Measurements from ENCODE around the gene PJA1.
A peak's percentile ranks its signal among the peaks of the same experiment; 100 is the strongest.

The PJA1 gene

GRCh38 chrX:69165087-69165651, at the start of gene PJA1:
Gene PJA1, minus strand, starts transcription at chrX:69165453. Its CDS starts 2,380 bp downstream, at chrX:69163073.
- peak; percentile 51 for DNase-seq

- no peak for DNase-seq
These were observed 49.2 kb upstream of the PJA1 start for GRCh38 chrX:69214463-69214862.

- DNase-seq: no peak
These were observed 46.4 kb upstream of the PJA1 start for GRCh38 chrX:69211701-69212100.

GRCh38 chrX:69210581-69210980, 45.3 kb upstream of the PJA1 start:
- DNase-seq: no peak

- DNase-seq: no peak
These were observed 42.0 kb upstream of the PJA1 start for GRCh38 chrX:69207216-69207615.

GRCh38 chrX:69203638-69204037, 38.4 kb upstream of the PJA1 start:
- DNase-seq: no peak

GRCh38 chrX:69197690-69198089, 32.4 kb upstream of the PJA1 start:
- DNase-seq: no peak

GRCh38 chrX:69196666-69197065, 31.4 kb upstream of the PJA1 start:
- DNase-seq: no peak

- DNase-seq: no peak
These were observed 30.6 kb upstream of the PJA1 start for GRCh38 chrX:69195810-69196209.

GRCh38 chrX:69195192-69195591, 29.9 kb upstream of the PJA1 start:
- no peak for DNase-seq

- no peak for DNase-seq
These were observed 27.4 kb upstream of the PJA1 start for GRCh38 chrX:69192603-69193002.

- no peak for DNase-seq
These were observed 24.5 kb upstream of the PJA1 start for GRCh38 chrX:69189576-69190371.

- DNase-seq: no peak
These were observed 21.4 kb upstream of the PJA1 start for GRCh38 chrX:69186651-69187050.

GRCh38 chrX:69185886-69186285, 20.6 kb upstream of the PJA1 start:
- no peak for DNase-seq

GRCh38 chrX:69185141-69185540, 19.9 kb upstream of the PJA1 start:
- no peak for DNase-seq

- no peak for DNase-seq
These were observed 17.6 kb upstream of the PJA1 start for GRCh38 chrX:69182818-69183380.

GRCh38 chrX:69179380-69179911, 14.2 kb upstream of the PJA1 start:
- no peak for DNase-seq

- DNase-seq: no peak
These were observed 13.3 kb upstream of the PJA1 start for GRCh38 chrX:69178592-69178991.

- no peak for DNase-seq
These were observed 12.4 kb upstream of the PJA1 start for GRCh38 chrX:69177511-69178162.

- no peak for DNase-seq
These were observed 10.8 kb upstream of the PJA1 start for GRCh38 chrX:69176053-69176452.

GRCh38 chrX:69173906-69174305, 8.7 kb upstream of the PJA1 start:
- DNase-seq: no peak

GRCh38 chrX:69172937-69173336, 7.7 kb upstream of the PJA1 start:
- no peak for DNase-seq

- DNase-seq: no peak
These were observed 5.1 kb upstream of the PJA1 start for GRCh38 chrX:69170319-69170718.
